Osteoblast (primary cell): Measurements from ENCODE around the gene GFPT1. TPM values are rescaled to one million over a fixed set of nuclear protein-coding genes. Genes with fewer than 3 reads are reported as not detected.

ENCODE experiments used
- DNase-seq: peaks from one replicate; pipeline ENCODE4 v3.0.0; 2011; ENCODE audit warnings: low spot score, mixed read lengths; ENCODE audit not compliant: insufficient read length; ENCODE audit errors: missing footprints
- H2AFZ ChIP-seq: 2 replicates; pipeline ENCODE4 v1.6.0; 2011; ENCODE audit warnings: mild to moderate bottlenecking, low read length
- H3K27ac ChIP-seq: 2 replicates; pipeline ENCODE4 v1.5.1; 2011; ENCODE audit warnings: mild to moderate bottlenecking, low read depth, low read length, moderate library complexity
- H3K27me3 ChIP-seq: 2 replicates; pipeline ENCODE4 v1.6.0; 2012; ENCODE audit warnings: mild to moderate bottlenecking, control low read depth, inconsistent platforms, low read length, moderate library complexity; ENCODE audit not compliant: insufficient read depth
- H3K36me3 ChIP-seq: 2 replicates; pipeline ENCODE4 v1.5.1; 2011; ENCODE audit warnings: mild to moderate bottlenecking, low read length, control low read depth, moderate library complexity; ENCODE audit not compliant: insufficient read depth
- H3K4me1 ChIP-seq: 2 replicates; pipeline ENCODE4 v1.5.1; 2011; ENCODE audit warnings: mild to moderate bottlenecking, low read length, control low read depth, moderate library complexity; ENCODE audit not compliant: insufficient read depth
- H3K4me2 ChIP-seq: 2 replicates; pipeline ENCODE4 v1.6.0; 2011; ENCODE audit warnings: mild to moderate bottlenecking, low read length; ENCODE audit not compliant: insufficient read depth
- H3K4me3 ChIP-seq: fragments of 200-600 bp; sonication (generic); 3 replicates; pipeline ENCODE4 v1.5.1; 2012; ENCODE audit warnings: mild to moderate bottlenecking, low read length, inconsistent platforms; ENCODE audit not compliant: insufficient read depth
- H3K79me2 ChIP-seq: 2 replicates; pipeline ENCODE4 v1.6.0; 2012; ENCODE audit warnings: mild to moderate bottlenecking, low read length, control low read depth, inconsistent platforms; ENCODE audit not compliant: insufficient read depth
- H3K9me3 ChIP-seq: 2 replicates; pipeline ENCODE4 v1.5.1; 2011; ENCODE audit warnings: low read depth, low read length, control low read depth
- H4K20me1 ChIP-seq: 2 replicates; pipeline ENCODE4 v1.6.0; 2012; ENCODE audit warnings: mild to moderate bottlenecking, low read length, control low read depth; ENCODE audit not compliant: insufficient read depth
- total RNA-seq: library from RNA; depleted of rRNA; stranded (reverse); fragments of >200 nt; gene quantifications from 2 replicates; pipeline ENCODE4 v1.2.3, GENCODE V29; 2012
- TF ChIP-seq, protein P1 (sequence below): IDR thresholded peaks from 2 replicates; pipeline ENCODE4 v1.5.1; 2011; ENCODE audit warnings: mild to moderate bottlenecking, low read depth, low read length, moderate library complexity; ENCODE audit errors: extremely low read depth

GFPT1 gene
- total RNA-seq, 1 donor, result 64.4 TPM

DNA sequence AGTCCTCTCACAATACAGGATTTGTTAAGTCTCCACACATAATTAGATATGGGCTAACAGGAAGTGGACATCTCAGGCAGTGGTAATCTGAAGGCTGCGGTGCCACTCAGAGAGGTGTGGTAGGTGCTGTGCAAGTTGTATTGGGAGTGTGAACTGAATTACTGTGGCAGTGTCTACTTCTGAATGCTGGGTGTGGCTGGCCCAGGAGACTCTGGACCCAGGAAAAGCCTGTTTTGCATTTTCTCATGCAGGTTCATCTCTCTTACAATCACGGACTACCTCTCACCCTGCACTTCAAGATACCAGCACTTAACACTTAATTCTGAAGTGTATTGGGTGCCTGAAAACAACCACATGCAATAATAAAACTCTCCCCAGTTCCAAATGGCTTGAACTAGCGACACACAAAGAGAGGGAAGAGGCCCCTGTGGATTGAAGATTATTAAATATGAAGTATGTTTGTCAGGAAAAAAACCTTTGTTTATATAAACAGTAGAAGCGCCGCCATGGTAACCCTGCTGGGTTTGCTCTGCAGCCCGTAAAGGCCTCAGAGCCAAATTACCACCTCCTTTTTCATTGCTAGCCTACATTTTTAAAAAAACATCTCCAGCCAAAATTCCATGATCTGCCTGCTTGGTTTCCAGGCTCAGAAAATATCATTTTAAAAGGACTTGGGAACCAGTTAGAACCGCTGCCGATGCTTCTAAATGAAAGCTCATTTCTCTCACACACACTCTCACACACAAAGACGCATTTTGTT lies 77.5 kb downstream of the GFPT1 start:
- no peak overlapping the region for H2AFZ ChIP-seq

DNA sequence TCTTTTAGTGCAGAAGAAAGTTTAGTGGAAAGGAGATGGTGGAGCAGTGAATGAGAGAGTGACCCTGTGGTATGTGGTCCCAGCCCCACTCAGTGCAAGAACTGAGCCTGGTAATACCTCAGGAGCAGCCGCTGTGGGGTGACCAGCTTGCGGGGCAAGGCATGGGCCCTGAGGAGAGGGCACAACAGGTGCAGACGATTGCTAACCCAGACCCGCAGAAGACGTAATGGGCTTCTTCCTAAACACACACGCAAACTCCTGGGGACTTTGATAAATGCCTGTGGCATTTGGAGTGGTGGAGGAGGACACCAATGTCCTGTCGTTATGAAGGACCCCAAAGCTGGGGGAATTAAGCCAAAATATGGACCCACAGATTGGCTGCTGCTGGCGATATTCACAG lies 78.7 kb downstream of the GFPT1 start:
- no peak overlapping the region for H3K4me3 ChIP-seq
- peak; percentile 34 for DNase-seq
- TF ChIP-seq, protein P1, sequence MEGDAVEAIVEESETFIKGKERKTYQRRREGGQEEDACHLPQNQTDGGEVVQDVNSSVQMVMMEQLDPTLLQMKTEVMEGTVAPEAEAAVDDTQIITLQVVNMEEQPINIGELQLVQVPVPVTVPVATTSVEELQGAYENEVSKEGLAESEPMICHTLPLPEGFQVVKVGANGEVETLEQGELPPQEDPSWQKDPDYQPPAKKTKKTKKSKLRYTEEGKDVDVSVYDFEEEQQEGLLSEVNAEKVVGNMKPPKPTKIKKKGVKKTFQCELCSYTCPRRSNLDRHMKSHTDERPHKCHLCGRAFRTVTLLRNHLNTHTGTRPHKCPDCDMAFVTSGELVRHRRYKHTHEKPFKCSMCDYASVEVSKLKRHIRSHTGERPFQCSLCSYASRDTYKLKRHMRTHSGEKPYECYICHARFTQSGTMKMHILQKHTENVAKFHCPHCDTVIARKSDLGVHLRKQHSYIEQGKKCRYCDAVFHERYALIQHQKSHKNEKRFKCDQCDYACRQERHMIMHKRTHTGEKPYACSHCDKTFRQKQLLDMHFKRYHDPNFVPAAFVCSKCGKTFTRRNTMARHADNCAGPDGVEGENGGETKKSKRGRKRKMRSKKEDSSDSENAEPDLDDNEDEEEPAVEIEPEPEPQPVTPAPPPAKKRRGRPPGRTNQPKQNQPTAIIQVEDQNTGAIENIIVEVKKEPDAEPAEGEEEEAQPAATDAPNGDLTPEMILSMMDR, result no peak
- no peak overlapping the region for H2AFZ ChIP-seq
- peaks cover 6% of the 10 kb centered on the region for H3K36me3 ChIP-seq
- H3K4me2 ChIP-seq, result no peak overlapping the region
- peaks cover 2% of the 10 kb centered on the region for H3K9me3 ChIP-seq
- no peaks in the 10 kb centered on the region for H3K27me3 ChIP-seq
- peaks cover 32% of the 10 kb centered on the region for H3K4me1 ChIP-seq
- no peaks in the 10 kb centered on the region for H3K79me2 ChIP-seq
- H3K27ac ChIP-seq, result no peak overlapping the region
- no peaks in the 10 kb centered on the region for H4K20me1 ChIP-seq

More for the DNA sequence above, 77.5 kb downstream of the GFPT1 start:
- TF ChIP-seq, protein P1, result no peak
- DNase-seq, result peak; percentile 90
- H3K4me2 ChIP-seq, result no peak overlapping the region
- H4K20me1 ChIP-seq, result no peaks in the 10 kb centered on the region
- H3K79me2 ChIP-seq, result no peaks in the 10 kb centered on the region
- H3K9me3 ChIP-seq, result no peaks in the 10 kb centered on the region
- H3K36me3 ChIP-seq, result peaks cover 6% of the 10 kb centered on the region
- peak overlapping the region; percentile 78 for H3K27ac ChIP-seq
- H3K4me3 ChIP-seq, result no peak overlapping the region
- H3K27me3 ChIP-seq, result no peaks in the 10 kb centered on the region
- H3K4me1 ChIP-seq, result peaks cover 32% of the 10 kb centered on the region

DNA sequence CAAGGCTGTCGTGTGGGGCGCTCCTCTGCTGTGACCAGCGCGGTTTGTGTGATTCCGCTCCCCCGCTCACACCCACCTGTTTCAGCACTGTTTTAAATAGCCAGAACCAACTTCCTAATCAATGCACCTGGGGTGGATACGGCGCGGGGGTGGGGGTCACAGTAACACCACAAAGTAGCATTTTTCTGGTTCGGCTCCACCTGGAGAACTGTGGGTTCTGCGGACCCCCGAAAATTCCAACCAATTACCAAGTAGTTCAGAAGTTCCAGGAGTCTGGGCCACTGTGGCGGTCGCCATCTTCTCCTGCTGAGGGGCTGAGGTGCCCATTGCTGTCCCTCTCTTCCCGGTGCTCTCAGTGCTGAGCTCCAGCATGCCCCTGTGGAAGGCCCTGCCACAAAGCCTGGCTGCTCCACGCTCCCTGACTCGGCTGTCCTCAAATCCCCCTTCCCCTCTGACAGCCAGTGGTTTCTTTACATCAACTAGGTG lies 79.4 kb downstream of the GFPT1 start:
- TF ChIP-seq, protein P1, result no peak
- peak; percentile 31 for DNase-seq
- no peak overlapping the region for H2AFZ ChIP-seq

DNA sequence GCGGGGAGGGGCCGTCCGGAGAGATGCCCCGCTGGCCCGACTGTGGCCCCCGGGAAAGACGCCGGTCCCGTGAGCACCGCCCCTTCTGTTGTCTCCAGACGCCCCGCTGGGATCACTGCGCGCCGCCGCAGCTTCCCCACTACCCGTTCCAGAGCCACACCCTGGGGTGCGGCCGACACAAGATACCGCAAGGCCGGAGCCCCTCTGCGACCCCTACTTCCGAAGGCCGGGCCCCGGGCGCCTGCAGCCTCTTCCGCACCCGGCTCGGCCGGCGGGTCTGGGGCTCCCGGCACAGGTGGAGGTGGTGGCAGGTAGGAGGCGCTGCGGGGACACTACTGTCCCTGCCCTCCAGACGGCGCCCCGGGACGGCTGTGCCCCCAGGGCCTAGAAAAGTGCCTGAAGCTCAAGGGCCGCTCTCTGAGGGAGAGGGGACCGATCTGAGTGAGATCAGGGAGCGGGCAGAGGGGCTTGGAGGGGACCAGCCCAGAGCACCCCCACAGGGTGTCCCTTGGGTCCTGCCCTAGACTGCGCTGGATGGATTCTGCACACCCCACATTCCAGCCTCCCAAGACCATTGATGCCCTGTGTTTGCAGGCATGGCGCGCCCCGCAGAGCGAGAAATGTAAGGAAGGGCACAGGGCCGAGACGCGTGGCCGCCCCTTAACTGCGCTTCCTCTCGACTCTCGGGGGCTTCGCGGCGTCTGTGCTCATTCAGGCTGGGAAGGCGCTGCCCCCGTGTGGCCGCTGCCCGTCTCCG lies 80.0 kb downstream of the GFPT1 start:
- Histone ChIP-seq H3K9me3 (peaks cover 2% of the 10 kb centered on the region), H3K4me1 (peaks cover 32% of the 10 kb centered on the region), H3K4me3 (peak overlapping the region; percentile 82), H3K36me3 (no peaks in the 10 kb centered on the region), H4K20me1 (no peaks in the 10 kb centered on the region), H3K27ac (peak overlapping the region; percentile 89), H2AFZ (peak overlapping the region; percentile 61), H3K4me2 (peak overlapping the region; percentile 94), H3K27me3 (no peaks in the 10 kb centered on the region), H3K79me2 (no peaks in the 10 kb centered on the region)
- TF ChIP-seq, protein P1, result peak; percentile 83
- DNase-seq, result peak; percentile 94

More for the DNA sequence above, 79.4 kb downstream of the GFPT1 start:
- peaks cover 2% of the 10 kb centered on the region for H3K9me3 ChIP-seq
- peaks cover 4% of the 10 kb centered on the region for H3K36me3 ChIP-seq
- H3K79me2 ChIP-seq, result no peaks in the 10 kb centered on the region
- H3K27me3 ChIP-seq, result no peaks in the 10 kb centered on the region
- H3K4me3 ChIP-seq, result peak overlapping the region; percentile 82
- H3K4me2 ChIP-seq, result peak overlapping the region; percentile 94
- no peak overlapping the region for H3K27ac ChIP-seq
- peaks cover 32% of the 10 kb centered on the region for H3K4me1 ChIP-seq
- no peaks in the 10 kb centered on the region for H4K20me1 ChIP-seq
